ENCODE measurements around the gene INSL4. TPM values are rescaled to one million over a fixed set of nuclear protein-coding genes. Genes with fewer than 3 reads are reported as not detected.

INSL4 gene
- total RNA-seq, result not detected
- long read RNA-seq, result 0 reads

DNA sequence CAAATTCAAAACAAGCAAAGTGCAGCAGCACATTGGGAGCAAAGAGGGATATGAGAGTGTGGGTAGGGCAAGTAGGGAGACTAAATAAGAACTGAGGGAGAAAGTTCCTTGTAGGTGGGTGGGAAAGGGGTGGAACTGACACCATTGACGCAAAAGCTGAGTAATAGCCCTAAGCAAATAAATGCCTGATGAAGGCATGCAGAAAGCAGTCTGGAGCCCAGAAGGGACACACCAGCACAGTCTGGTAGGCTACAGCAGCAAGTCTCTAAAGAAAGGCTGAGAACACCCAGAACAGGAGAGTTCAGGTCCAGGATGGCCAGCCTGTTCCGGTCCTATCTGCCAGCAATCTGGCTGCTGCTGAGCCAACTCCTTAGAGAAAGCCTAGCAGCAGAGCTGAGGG is at the start of gene INSL4:
Gene INSL4, plus strand, starts transcription at position 208 of the 400 bp plus-strand sequence. Its CDS starts 105 bp downstream, at position 313.
- DNase-seq (no peak), ATAC-seq (no peak)
- intact Hi-C loops (cut with micrococcal nuclease), result no loop called here

- intact Hi-C loops (cut with micrococcal nuclease), result loop anchor here (5.0 to 10.0 kb wide), 2 partner anchors 260 to 418 kb away; no protein-coding TSS in a partner anchor
- ATAC-seq (no peak), DNase-seq (no peak)
Measured at GRCh38 chr9:5184776-5185175, 46.4 kb upstream of the INSL4 start.

DNA sequence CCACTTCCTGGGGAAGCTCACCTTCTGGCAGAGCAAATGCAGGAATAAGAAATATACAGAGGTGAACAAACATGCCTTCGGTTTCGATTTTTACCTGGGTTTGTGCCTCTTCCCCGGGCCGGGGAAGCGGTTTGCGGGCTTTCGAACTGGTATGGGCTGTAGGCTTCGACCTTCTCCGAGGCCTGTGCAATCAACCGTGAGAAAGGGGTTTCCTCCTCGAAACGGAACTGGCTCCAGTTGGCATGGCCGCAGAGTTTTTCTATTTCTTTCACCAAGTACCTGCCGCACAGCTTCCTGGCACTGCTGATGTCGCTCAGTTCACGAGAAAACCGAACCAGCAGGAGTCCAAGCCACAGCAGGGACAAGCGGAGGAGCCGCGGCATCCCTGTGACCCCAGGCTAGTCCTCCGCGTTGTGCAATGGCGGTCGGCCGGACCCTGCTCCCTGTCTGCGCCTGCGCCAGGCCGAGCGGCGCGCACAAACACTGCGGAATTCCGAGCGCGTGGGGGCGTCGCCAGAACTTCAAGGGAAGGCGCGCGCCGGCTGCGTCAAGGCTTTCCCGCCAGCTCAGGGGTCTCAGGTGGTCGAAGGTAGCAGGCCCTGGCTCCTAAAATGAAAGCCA is 45.9 kb upstream of the INSL4 start, which contains the start of gene INSL6:
Gene INSL6, minus strand, starts transcription at position 420 of the 621 bp plus-strand sequence. Its CDS starts 37 bp downstream, at position 383.
- DNase-seq (no peak), ATAC-seq (no peak)
- intact Hi-C loops (cut with micrococcal nuclease), result loop anchor here (5.0 to 10.0 kb wide), 2 partner anchors 259 to 417 kb away; no protein-coding TSS in a partner anchor

DNA sequence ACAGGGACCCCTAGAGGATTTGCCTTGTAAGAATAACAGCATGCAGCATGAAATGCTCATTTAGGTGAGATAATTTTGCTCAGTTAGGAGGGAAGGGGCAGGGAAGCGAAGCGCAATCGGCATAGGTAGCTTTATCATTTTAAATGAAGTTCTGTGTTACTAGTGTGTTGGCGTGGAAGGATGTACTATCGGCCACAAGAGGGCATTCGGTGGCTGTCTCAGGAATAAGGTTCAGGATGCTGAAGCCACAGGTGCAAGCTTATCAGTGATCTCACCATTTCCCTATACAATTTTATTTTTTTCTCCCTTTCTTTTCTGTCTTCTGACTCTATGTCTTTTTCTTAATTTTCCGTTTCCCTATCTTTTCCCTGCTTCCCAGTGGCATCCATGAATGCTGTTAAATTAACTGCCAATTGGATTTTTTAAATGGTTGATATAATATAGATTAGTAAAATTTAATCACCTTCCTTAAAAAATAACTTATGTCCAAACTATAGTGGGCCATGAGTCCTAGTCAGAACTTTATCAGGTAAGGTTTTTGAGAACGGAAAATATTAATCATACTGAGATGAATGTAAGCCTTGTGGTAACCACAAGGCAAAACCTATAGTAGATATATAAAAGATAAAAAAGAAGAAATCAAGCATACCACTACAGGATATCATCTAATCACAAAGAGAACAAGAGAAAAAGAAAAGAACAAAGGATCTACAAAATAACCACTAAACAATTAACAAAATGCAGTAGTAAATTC is 44.6 kb upstream of the INSL4 start:
- intact Hi-C loops (cut with micrococcal nuclease), result loop anchor here (5.0 to 10.0 kb wide), 2 partner anchors 258 to 416 kb away; no protein-coding TSS in a partner anchor
- ATAC-seq (peak; percentile 71), DNase-seq (no peak)

DNA sequence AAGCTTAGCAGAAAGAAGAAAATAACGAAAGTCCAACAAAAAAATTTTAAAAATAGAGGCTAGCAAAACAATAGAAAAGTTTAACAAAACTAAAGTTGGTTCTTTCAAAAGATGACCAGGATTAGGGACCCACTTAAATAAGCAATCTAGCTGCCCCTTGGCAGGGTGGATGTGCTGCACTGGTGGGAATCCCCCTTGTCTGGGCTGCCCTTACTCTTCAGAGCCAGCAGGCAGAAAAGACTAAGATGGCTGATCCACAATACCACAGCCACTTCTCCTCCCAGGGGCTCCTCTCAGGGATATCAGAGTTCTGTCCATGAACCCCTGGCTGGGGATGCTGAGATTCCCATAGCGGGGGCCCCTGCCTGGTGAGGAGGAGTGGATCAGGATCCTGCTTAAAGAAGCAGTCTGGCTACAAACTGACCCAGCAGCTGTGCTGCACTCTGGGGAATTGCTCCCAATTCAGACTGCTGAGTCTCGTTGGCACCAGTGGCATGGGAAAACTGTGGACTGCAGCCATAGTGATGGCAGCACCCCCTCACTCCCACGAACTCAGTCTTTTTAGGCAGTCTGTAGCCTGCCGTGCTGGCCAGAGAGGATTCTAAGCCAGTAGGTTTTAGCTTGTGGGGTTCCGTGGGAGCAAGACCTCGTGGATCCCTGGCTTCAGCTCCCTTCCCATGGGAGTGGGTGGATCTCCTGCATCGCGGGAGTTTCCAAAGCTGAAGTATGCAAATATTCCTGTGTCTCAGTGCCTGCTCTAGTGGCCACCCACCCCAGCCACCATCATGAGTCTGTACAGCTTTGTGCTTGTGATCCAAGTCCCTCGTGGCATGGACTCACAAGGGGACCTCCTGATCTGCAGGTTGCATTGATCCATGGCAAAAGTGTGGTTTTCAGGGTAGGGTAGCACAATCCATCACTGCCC is 42.9 kb upstream of the INSL4 start:
- no peak for ATAC-seq
- no peak for DNase-seq
- intact Hi-C loops (cut with micrococcal nuclease), result loop anchor here (5.0 to 10.0 kb wide), 2 partner anchors 256 to 414 kb away; no protein-coding TSS in a partner anchor

- intact Hi-C loops (cut with micrococcal nuclease), result loop anchor here (10.0 kb wide), 1 partner anchor 233 kb away; no protein-coding TSS in a partner anchor
- DNase-seq (no peak), ATAC-seq (no peak)
Measured at GRCh38 chr9:5191985-5192384, 39.2 kb upstream of the INSL4 start.

DNA sequence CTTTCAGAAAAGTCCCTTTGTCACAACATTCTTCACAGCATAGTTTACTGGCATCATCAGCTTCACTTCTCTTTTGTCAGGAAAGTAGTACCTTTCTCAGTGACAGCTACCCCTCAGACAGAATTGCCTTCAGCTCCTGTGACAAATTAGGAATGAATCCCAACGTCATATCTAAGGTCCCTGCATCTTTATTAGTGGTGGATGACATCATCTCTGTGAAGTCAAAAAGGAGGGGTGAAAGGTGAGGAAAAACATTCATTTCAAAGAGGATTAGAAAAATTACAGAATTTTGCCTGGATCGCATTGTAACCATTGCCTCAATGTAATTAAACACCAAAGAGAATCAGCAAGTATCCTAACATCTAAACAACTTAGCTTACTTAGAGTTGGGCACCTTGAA is 37.9 kb upstream of the INSL4 start:
- DNase-seq, result no peak

GRCh38 chr9:5195463-5195862 is 35.8 kb upstream of the INSL4 start:
- ATAC-seq (no peak), DNase-seq (no peak)
- intact Hi-C loops (cut with micrococcal nuclease), result loop anchor here (10.0 kb wide), 1 partner anchor 229 kb away; no protein-coding TSS in a partner anchor

More for the DNA sequence above, 37.9 kb upstream of the INSL4 start:
- intact Hi-C loops (cut with micrococcal nuclease), result loop anchor here (10.0 kb wide), 1 partner anchor 231 kb away; no protein-coding TSS in a partner anchor
- no peak for ATAC-seq

- intact Hi-C loops (cut with micrococcal nuclease), result no loop called here
- no peak for ATAC-seq
Measured at GRCh38 chr9:5205071-5205470, 26.1 kb upstream of the INSL4 start.

DNA sequence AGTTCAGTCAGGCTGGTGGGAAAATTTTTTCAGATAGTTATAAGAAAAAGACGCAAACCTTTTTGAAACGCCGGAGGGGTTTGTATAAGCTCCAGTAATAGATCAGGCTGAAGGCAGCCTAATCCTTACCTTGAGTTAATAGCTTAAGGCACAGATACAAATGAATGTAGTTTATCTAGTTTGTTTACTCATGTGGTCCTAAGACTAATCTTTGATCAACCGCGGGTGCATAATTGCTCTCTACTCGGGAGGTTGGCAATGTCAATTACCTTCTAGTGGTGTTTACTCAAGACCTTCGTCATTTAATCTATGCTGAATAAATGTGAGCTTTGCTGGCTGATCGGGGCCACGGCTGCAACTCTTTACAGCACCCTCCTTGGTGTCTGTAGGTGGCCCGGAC is 665 bp upstream of the INSL4 start:
- intact Hi-C loops (cut with micrococcal nuclease), result no loop called here
- no peak for DNase-seq
- no peak for ATAC-seq

More at GRCh38 chr9:5205071-5205470, 26.1 kb upstream of the INSL4 start:
- DNase-seq, result no peak

DNA sequence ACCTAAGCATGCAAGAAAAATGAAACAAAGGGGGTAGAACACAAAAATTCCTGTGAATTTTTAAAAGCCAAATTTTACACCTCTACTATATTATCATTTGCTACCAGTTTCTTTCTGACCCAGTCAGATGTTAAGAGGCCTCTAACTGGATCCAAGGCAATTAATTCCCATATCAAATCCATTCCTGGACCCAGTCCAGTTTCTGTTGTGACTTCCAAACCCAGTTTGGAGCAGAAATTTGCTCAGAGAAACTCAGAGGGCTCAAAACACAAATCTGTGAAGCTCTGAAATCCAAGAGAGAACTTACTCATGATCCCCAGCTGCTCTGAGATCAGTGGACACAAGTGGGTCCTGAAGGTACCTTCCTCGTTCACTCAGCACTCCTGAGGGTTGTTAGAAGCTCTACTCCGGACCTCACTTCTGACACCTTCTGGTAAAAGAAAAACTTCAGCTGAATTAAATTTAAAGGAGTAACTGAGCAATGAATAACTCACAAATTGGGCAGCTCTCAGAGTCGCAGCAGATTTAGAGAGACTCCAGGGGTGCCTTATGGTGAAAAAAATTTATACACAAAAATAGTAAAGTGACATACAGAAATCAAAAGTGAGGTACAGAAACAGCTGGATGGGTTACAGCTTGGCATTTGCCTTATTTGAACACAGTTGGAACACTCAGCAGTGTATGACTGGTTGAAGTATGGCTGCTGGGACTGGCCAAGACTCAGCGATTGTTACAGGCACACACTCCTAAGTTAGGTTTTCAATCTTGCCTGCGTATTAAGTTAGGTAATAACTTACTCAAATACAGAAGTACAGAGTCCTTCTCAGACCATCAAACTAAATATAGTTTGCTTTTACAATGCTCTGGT is 32.4 kb downstream of the INSL4 start:
- intact Hi-C loops (cut with micrococcal nuclease), result no loop called here
- DNase-seq, result no peak
- no peak for ATAC-seq

DNA sequence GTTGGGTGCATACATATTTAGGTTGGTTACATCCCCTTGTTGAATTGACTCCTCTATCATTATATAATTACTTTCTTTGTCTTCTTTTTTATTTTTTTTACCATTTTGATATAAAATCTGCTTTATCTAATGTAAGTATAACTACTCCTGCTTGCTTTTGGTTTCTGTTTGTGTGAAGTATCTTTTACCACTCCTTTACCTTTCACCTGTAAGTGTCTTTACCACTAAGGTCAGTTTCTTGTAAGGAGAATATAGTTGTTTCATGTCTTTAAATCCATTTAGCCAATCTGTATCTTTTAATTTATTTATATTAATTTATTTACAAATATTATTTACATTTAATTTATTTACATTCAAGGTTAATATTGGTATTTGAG is 33.0 kb downstream of the INSL4 start:
- ATAC-seq, result no peak

DNA sequence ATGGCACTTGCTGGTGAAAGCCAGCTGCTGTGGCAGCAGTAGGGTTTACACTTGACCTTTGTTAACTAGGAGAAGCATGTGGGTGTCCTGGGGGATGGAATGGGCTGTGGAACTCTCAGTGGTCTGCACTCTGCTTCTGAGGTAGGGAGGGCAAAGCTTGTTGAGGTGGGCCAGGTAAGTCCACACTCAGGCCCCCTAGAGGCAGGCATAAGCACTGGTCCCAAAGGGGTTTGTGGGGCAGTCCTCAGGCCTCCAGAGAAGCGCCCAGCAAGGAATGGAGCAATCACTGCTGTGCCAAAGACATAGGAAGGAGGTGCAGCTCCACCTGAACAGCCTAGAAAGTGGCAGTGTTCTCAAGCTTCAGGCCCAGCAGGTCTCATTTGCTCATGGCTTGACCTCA is 34.7 kb downstream of the INSL4 start:
- no peak for DNase-seq
- intact Hi-C loops (cut with micrococcal nuclease), result no loop called here

More for the DNA sequence above, 33.0 kb downstream of the INSL4 start:
- intact Hi-C loops (cut with micrococcal nuclease), result no loop called here
- no peak for DNase-seq

GRCh38 chr9:5269249-5269715 is 38.1 kb downstream of the INSL4 start:
- no peak for ATAC-seq
- DNase-seq, result no peak
- intact Hi-C loops (cut with micrococcal nuclease), result no loop called here

More for the DNA sequence above, 34.7 kb downstream of the INSL4 start:
- ATAC-seq, result no peak

DNA sequence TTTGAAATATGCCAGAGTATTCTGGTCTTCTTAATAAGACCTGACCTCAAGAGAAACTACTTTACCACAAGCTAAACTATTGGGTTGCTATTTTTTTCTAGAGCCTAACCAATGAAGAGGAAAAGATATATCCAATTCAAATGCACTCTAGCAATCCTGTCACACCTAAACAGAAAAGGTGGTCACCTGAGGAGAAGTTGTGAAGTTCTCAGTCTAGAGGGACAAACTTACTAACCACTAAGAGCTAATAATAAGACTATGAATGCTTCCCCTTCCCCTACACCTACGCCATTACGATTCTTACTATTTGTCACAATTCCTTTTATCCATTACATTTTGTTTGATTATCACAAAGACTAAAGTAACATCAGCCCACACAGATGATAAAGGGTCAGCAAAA is 43.6 kb downstream of the INSL4 start:
- no peak for DNase-seq
- intact Hi-C loops (cut with micrococcal nuclease), result no loop called here
- no peak for ATAC-seq

DNA sequence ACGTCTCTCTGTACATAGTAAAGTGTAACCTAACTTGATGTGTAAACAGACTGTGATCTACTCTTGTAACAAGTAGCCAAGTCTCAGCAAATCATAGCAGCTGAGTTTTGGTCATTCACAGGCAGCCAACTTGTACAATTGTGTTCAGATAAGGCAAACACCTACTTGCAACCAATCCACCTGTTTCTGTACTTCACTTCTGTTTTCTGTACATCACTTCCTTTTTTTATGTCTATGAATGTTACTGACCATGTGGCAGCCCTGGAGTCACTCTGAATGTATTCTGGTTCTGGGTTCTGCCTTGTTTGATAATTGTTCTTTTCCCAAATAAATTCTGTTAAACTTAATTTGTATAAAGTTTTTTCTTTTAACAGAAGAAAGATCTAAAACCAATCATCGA is 47.3 kb downstream of the INSL4 start:
- no peak for DNase-seq
- no peak for ATAC-seq
- intact Hi-C loops (cut with micrococcal nuclease), result no loop called here
